ENCODE results near the gene SART3.

DNA sequence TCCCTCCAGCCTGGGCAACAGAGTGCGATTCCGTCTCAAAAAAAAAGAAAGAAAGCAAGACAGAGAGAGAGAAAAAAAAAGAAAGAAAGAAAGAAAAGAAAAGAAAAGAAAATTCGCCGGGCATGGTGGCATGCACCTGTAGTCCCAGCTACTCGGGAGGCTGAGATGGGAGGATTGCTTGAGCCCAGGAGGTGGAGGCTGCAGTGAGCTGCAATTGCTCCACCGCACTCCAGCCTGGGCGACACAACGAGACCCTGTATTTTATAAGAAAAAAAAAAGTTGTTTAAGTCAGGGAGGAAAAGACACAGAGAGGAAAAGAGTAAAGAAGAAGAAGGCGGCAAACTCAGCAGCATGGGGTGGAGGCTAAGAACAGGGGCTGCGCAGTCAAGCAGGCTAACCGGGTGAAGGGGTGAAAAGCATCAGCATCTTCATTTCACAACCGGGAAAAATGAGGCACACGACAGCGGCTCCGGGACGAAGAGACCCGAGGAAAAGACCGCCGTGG lies 46.5 kb downstream of the SART3 start:
- no peak for TF ChIP-seq CTCF (conservative IDR thresholded peaks at IDR 0.05 in 1 of 2, IDR thresholded peaks at IDR 0.05 in 1 of 2; ENCODE audit: extremely low read depth in 1 of 2, insufficient read depth in 1 of 2, low read depth in 1 of 2, low read length in 2 of 2)
- TF ChIP-seq EZH2 (IDR thresholded peaks at IDR 0.05; ENCODE audit: borderline replicate concordance, low read length), result no peak
